ENCODE results near the gene VASN. TPM values are rescaled to one million over a fixed set of nuclear protein-coding genes. Genes with fewer than 3 reads are reported as not detected.

The VASN gene
- total RNA-seq (2022; extraction: Qiagen RNA extraction; ENCODE audit: low read depth), result 3.7 to 6.9 TPM (median 6.2 TPM) in 5 replicates

DNA sequence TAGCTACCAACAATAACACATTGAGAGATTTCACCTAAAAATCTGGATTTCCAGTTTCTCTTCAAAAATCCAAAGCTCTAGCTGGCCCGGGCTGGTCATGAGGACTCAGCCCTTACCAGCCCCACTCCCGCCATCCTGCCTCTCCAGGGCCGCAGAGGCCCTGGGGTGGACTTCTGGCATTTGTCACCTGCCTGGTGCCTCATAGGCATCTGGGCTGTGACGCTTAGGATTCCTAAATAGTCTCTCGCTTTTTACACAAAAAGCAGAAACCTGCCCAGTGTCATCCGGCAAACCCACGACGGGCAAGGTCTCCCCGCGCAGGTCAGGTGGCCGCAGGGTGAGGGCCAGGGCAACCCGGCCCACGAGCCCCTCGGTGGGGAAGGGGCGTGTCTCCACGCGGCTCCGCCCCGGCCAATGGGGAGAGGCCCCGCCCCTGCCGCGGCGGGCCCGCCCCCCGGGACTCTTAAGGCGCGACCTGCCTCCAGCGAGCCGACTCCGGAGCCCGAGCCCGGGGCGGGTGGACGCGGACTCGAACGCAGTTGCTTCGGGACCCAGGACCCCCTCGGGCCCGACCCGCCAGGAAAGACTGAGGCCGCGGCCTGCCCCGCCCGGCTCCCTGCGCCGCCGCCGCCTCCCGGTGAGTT, at the start of gene VASN:
Gene VASN, plus strand, starts transcription at position 492 of the 644 bp plus-strand sequence. CDS start 9,030 bp downstream, outside the sequence.

GRCh38 chr16:4350787-4351659, 20.6 kb upstream of the VASN start, which contains the start of gene PAM16:
Gene PAM16 (minus strand): TSS chr16:4351321. CDS start chr16:4351234, 87 bp downstream.

GRCh38 chr16:4416200-4417032, 44.8 kb downstream of the VASN start, which contains the start of gene CORO7:
Gene CORO7 (minus strand): TSS chr16:4416596. CDS start chr16:4416518, 78 bp downstream.

DNA sequence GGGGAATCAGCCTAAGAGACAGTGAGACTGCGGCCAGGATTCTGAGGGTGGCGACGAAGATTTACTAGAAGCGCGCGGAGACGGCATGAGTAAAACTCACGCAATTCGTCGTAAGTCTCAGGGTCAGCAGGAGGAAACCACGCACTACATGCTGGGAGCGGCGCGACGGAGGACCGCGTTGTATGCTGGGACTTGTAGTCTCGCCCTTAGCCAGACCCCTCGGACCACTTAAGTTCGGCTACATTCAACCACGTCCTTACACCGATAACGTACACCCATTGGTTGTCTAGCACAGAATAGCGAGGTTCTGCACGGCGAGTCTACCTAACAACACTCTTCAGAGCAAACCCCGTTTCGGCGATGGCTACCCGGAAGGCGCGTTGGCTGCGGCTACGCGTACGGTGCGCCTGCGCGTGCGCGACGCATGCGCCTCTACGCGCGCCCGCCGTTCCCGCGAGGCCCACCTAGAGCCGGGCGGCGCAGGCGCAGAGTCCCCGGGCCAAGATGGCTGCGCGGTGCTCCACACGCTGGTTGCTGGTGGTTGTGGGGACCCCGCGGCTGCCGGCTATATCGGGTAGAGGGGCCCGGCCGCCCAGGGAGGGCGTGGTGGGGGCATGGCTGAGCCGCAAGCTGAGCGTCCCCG, 53.9 kb downstream of the VASN start, which contains the start of gene DNAJA3:
Gene DNAJA3, plus strand, starts transcription at position 491 of the 643 bp plus-strand sequence. Its CDS starts 14 bp downstream, at position 505.

Other genes with a start within 250 kb of the VASN start
- gene SRL, start 129.8 kb upstream of the VASN start, total RNA-seq (2022; extraction: Qiagen RNA extraction; ENCODE audit: low read depth), result 0.06 TPM in 1 of 5 replicates, not detected in the others
- gene TFAP4, start 98.8 kb upstream of the VASN start, total RNA-seq (2022; extraction: Qiagen RNA extraction; ENCODE audit: low read depth), result 14.5 to 21.1 TPM (median 18.9 TPM) in 5 replicates
- 17.5 to 29.4 TPM (median 28.8 TPM) in 5 replicates for gene GLIS2, start 55.8 kb upstream of the VASN start, total RNA-seq (2022; extraction: Qiagen RNA extraction; ENCODE audit: low read depth)
- 58.5 to 74.5 TPM (median 66.4 TPM) in 5 replicates for gene PAM16, start 20.5 kb upstream of the VASN start, total RNA-seq (2022; extraction: Qiagen RNA extraction; ENCODE audit: low read depth)
- 13.9 to 19.3 TPM (median 16.2 TPM) in 5 replicates for gene CORO7, start 44.7 kb downstream of the VASN start, total RNA-seq (2022; extraction: Qiagen RNA extraction; ENCODE audit: low read depth)
- 49.4 to 74.2 TPM (median 70.2 TPM) in 5 replicates for gene DNAJA3, start 54.0 kb downstream of the VASN start, total RNA-seq (2022; extraction: Qiagen RNA extraction; ENCODE audit: low read depth)
- gene NMRAL1, start 102.8 kb downstream of the VASN start, total RNA-seq (2022; extraction: Qiagen RNA extraction; ENCODE audit: low read depth), result 42.6 to 47.1 TPM (median 45.8 TPM) in 5 replicates
- 55.8 to 63.3 TPM (median 60.4 TPM) in 5 replicates for gene HMOX2, start 104.5 kb downstream of the VASN start, total RNA-seq (2022; extraction: Qiagen RNA extraction; ENCODE audit: low read depth)
- gene CDIP1, start 166.9 kb downstream of the VASN start, total RNA-seq (2022; extraction: Qiagen RNA extraction; ENCODE audit: low read depth), result 10.4 to 15.6 TPM (median 13.7 TPM) in 5 replicates
- gene C16orf96, start 184.5 kb downstream of the VASN start, total RNA-seq (2022; extraction: Qiagen RNA extraction; ENCODE audit: low read depth), result 0.04 to 0.06 TPM in 2 of 5 replicates, not detected in the others
- gene UBALD1, start 243.0 kb downstream of the VASN start, total RNA-seq (2022; extraction: Qiagen RNA extraction; ENCODE audit: low read depth), result 24.3 to 67.9 TPM (median 60.3 TPM) in 5 replicates

Measured in A549 treated with ZK216348 at 1 μM for 4 hours (cell line).